GM18505 (cell line): ENCODE results near the gene NUAK1.
"Not testable (repeated sequence)": the region's sequence is repeated elsewhere in the genome, so short reads cannot be mapped to it uniquely, and the experiment has no call there.

Experiments used
- ATAC-seq: cut with Tn5 transposase; IDR thresholded peaks from one replicate; pipeline ENCODE4 v1.9.1; 2021; ENCODE audit not compliant: unreplicated experiment
- POLR2A ChIP-seq: IDR thresholded peaks from 4 replicates; pipeline ENCODE4 v1.6.1; 2011; ENCODE audit warnings: borderline replicate concordance; ENCODE audit not compliant: insufficient read depth, insufficient read length; ENCODE audit errors: extremely low read depth

Gene NUAK1

GRCh38 chr12:106021516-106021915, 117.2 kb downstream of the NUAK1 start:
- TF ChIP-seq POLR2A, result no peak
- ATAC-seq, result no peak

- no peak for TF ChIP-seq POLR2A
- ATAC-seq, result no peak
Observed at GRCh38 chr12:106020736-106021135, 118.0 kb downstream of the NUAK1 start.

GRCh38 chr12:106019144-106019543, 119.6 kb downstream of the NUAK1 start:
- no peak for TF ChIP-seq POLR2A
- no peak for ATAC-seq

- TF ChIP-seq POLR2A, result no peak
- ATAC-seq, result no peak
Observed at GRCh38 chr12:106018286-106018685, 120.5 kb downstream of the NUAK1 start.

- ATAC-seq, result not testable (repeated sequence)
Observed at GRCh38 chr12:106016601-106017278, 122.0 kb downstream of the NUAK1 start.

GRCh38 chr12:106015646-106016045, 123.1 kb downstream of the NUAK1 start:
- no peak for TF ChIP-seq POLR2A
- ATAC-seq, result no peak

GRCh38 chr12:106013941-106014340, 124.8 kb downstream of the NUAK1 start:
- no peak for TF ChIP-seq POLR2A
- no peak for ATAC-seq
